Heart right ventricle (tissue), 16 donors: ENCODE results near the gene CYB561D2. TPM values are rescaled to one million over a fixed set of nuclear protein-coding genes. Genes with fewer than 3 reads are reported as not detected.

Experiments
- ATAC-seq, 8 donors: fragments of 200-7000 bp; cut with Tn5 transposase; one replicate each; pipeline ENCODE4 v1.9.1; 2020; ENCODE audit warnings: mild to moderate bottlenecking in 8 of 8, moderate library complexity in 8 of 8, moderate number of reproducible peaks in 1 of 8
- DNase-seq, 2 donors: peaks; one replicate each; pipeline ENCODE4 v3.0.0-alpha.2; 2020
- H3K27ac ChIP-seq, 10 donors: fragments of 200-600 bp; sonication (generic) in 2 of 10; one replicate each; pipeline versions ENCODE4 v1.5.0 to v1.8.0; 2020 to 2022; ENCODE audit warnings: mild to moderate bottlenecking in 3 of 10
- H3K27me3 ChIP-seq, 7 donors: fragments of 200-600 bp; one replicate each; pipeline ENCODE4 v1.8.0; 2021 to 2022; ENCODE audit warnings: mild to moderate bottlenecking in 2 of 7
- H3K36me3 ChIP-seq, 9 donors: fragments of 200-600 bp; sonication (generic) in 1 of 9; one replicate each; pipeline versions ENCODE4 v1.5.0 to v1.8.0; 2020 to 2022; ENCODE audit warnings: mild to moderate bottlenecking in 2 of 9
- H3K4me1 ChIP-seq, 9 donors: fragments of 200-600 bp; sonication (generic) in 1 of 9; one replicate each; pipeline versions ENCODE4 v1.5.0 to v1.8.0; 2020 to 2022; ENCODE audit warnings: mild to moderate bottlenecking in 4 of 9
- H3K4me3 ChIP-seq, 10 donors: fragments of 200-600 bp; sonication (generic) in 2 of 10; one replicate each; pipeline versions ENCODE4 v1.5.0 to v1.8.0; 2020 to 2022; ENCODE audit warnings: mild to moderate bottlenecking in 7 of 10, moderate library complexity in 2 of 10
- H3K9me3 ChIP-seq, 11 donors: fragments of 200-600 bp in 10 of 11; sonication (generic) in 2 of 11; one replicate each; pipeline versions ENCODE4 v1.5.0 to v1.8.0; 2013 to 2022; ENCODE audit warnings: mild to moderate bottlenecking in 2 of 11, control low read depth in 1 of 11, moderate library complexity in 1 of 11
- CTCF ChIP-seq, 9 donors: fragments of 200-600 bp; sonication (generic) in 2 of 9; IDR thresholded peaks; one replicate each; pipeline versions ENCODE4 v1.5.0 to v1.8.0; 2021 to 2022; ENCODE audit warnings: antibody characterized with exemption in 9 of 9, mild to moderate bottlenecking in 5 of 9, moderate library complexity in 1 of 9
- WGBS, 2 donors: extraction: QIAGEN DNeasy Blood & Tissue Kit; methylation state at CpG; one replicate each; pipeline ENCODE4 v1.1.7; 2013; ENCODE audit warnings: inconsistent platforms in 1 of 2; 5-methylcytosine and 5-hydroxymethylcytosine counted together
- intact Hi-C, 10 donors: fragments of 100-400 bp; cut with DNase I; formaldehyde crosslinking; loops; one replicate each; pipeline versions ENCODE4 v1.11.1 to v1.14.2; 2022
- polyA plus RNA-seq, 2 donors: library from polyadenylated mRNA; stranded (reverse); fragments of 200-250 nt; gene quantifications; one replicate each; pipeline ENCODE4 v1.2.3, GENCODE V29; 2013
- total RNA-seq, 10 donors: library from RNA; stranded (reverse); fragmentation: NEBNext Ultra II Directional in 3 of 10; extraction: Animal tissue kit (Norgen Biotek cat#: 25700) in 3 of 10; gene quantifications; one replicate each; pipeline versions ENCODE4 v1.2.1 to v1.2.4, GENCODE V29; 2021 to 2023
- donor health status: Arrhythmogenic right ventricular cardiomyopathy.
- donor health status: ischemic (EF 13 %, LVEDD 7.1; RV severe dilation, severe dysfunction).
- donor health status: healthy with polysubstance abuse.
- donor health status: DM: no; HTN: yes; CAD: no.
- donor health status: DM: no; HTN: no; CAD: no.
- donor health status: ischemic (EF 25% LVEDD 6.9; RV normal size, moderate dysfunction).
- donor health status: ischemic (EF 25% LVEDD 5.7; RV mildly dilated, moderate dysfunction).
- donor health status: healthy.
- donor health status: DM: yes; HTN: yes; CAD: no.
- donor health status: Ischemic cardiomyopathy.
- donor health status: ischemic (EF 35%, LVEDD 5.7; RV mildly dilated, moderate dysfunction).
- donor health status: nonischemic (EF 11% LVEDD 7.7; RV severe dilation, severe dysfunction).
- donor health status: DM: yes; HTN: yes; CAD: no.
- donor health status: PGD.
- donor health status: ischemic (EF 29% LVEDD 5.4; RV normal size, mild dysfunction).
- donor health status: nonischemic (EF 23%, LVEDD 6.1; RV moderate dilation, normal function).

Gene CYB561D2
- total and polyA plus RNA-seq, 12 donors: 3.9 to 21.8 (median 5.8) TPM

GRCh38 chr3:50369012-50369670 is 18.5 kb downstream of the CYB561D2 start:
- H3K36me3 ChIP-seq: no peaks in the 10 kb centered on the region
- peaks cover 0 to 3% (median 0%) of the 10 kb centered on the region in 7 donors for H3K27me3 ChIP-seq
- ATAC-seq (no peak), DNase-seq (no peak)
- no peaks in the 10 kb centered on the region for H3K9me3 ChIP-seq
- intact Hi-C loops: loop anchor here in 1 of 10 donors (5.0 kb wide), 1 partner anchor 173 kb away; no protein-coding TSS in a partner anchor
- H3K4me1 ChIP-seq: peaks cover 0 to 17% (median 6%) of the 10 kb centered on the region in 9 donors
- no peak overlapping the region for H3K4me3 ChIP-seq
- no peak overlapping the region for H3K27ac ChIP-seq
- TF ChIP-seq CTCF (IDR thresholded peaks at IDR 0.05): no peak
- 81 to 82% methylated on average over 9 of the region's 9 CpGs for WGBS, 2 donors

- H3K27me3 ChIP-seq: peaks cover 0 to 3% (median 0%) of the 10 kb centered on the region in 7 donors
- H3K9me3 ChIP-seq: no peaks in the 10 kb centered on the region
- DNase-seq: no peak
- 52 to 53% methylated on average over 14 of the region's 14 CpGs for WGBS, 2 donors
- no peak overlapping the region for H3K4me3 ChIP-seq
- H3K4me1 ChIP-seq: peaks cover 0 to 4% (median 0%) of the 10 kb centered on the region in 9 donors
- peak in 1 of 8 donors; percentile 13 for ATAC-seq
- intact Hi-C loops: loop anchor here in 3 of 10 donors (5.0 to 10.0 kb wide), 3 partner anchors 164 to 174 kb away; no protein-coding TSS in a partner anchor
- no peaks in the 10 kb centered on the region for H3K36me3 ChIP-seq
- no peak overlapping the region for H3K27ac ChIP-seq
- peak in 2 of 9 donors; percentile 23 to 30 for TF ChIP-seq CTCF (IDR thresholded peaks at IDR 0.05)
Observed at GRCh38 chr3:50370594-50370993, 19.9 kb downstream of the CYB561D2 start.

GRCh38 chr3:50371133-50371685 is 20.5 kb downstream of the CYB561D2 start:
- intact Hi-C loops: loop anchor here in 3 of 10 donors (5.0 to 10.0 kb wide), 3 partner anchors 164 to 174 kb away; no protein-coding TSS in a partner anchor
- H3K9me3 ChIP-seq: no peaks in the 10 kb centered on the region
- 81 to 89% methylated on average over 3 of the region's 3 CpGs for WGBS, 2 donors

GRCh38 chr3:50372349-50372748 is 21.7 kb downstream of the CYB561D2 start:
- no peak overlapping the region for H3K4me3 ChIP-seq
- H3K36me3 ChIP-seq: no peaks in the 10 kb centered on the region
- no peak for TF ChIP-seq CTCF (IDR thresholded peaks at IDR 0.05)
- intact Hi-C loops: loop anchor here in 3 of 10 donors (5.0 to 10.0 kb wide), 3 partner anchors 162 to 172 kb away; no protein-coding TSS in a partner anchor
- no peaks in the 10 kb centered on the region for H3K27me3 ChIP-seq
- DNase-seq: no peak
- 68 to 70% methylated on average over 8 of the region's 8 CpGs for WGBS, 2 donors
- ATAC-seq: no peak
- H3K9me3 ChIP-seq: no peaks in the 10 kb centered on the region
- H3K27ac ChIP-seq: no peak overlapping the region
- no peaks in the 10 kb centered on the region for H3K4me1 ChIP-seq

More at GRCh38 chr3:50371133-50371685, 20.5 kb downstream of the CYB561D2 start:
- no peak overlapping the region for H3K27ac ChIP-seq
- no peak for TF ChIP-seq CTCF (IDR thresholded peaks at IDR 0.05)
- no peak for DNase-seq
- no peak overlapping the region for H3K4me3 ChIP-seq
- no peaks in the 10 kb centered on the region for H3K4me1 ChIP-seq
- ATAC-seq: no peak
- no peaks in the 10 kb centered on the region for H3K36me3 ChIP-seq
- H3K27me3 ChIP-seq: no peaks in the 10 kb centered on the region
